GM21717 (cell line): ENCODE data around the gene RBCK1.
"Not testable (repeated sequence)": the region's sequence is repeated elsewhere in the genome, so short reads cannot be mapped to it uniquely, and the experiment has no call there.

Source experiments
- ATAC-seq: cut with Tn5 transposase; IDR thresholded peaks from one replicate; pipeline ENCODE4 v1.9.1; 2021; ENCODE audit warnings: mild to moderate bottlenecking, moderate library complexity; ENCODE audit not compliant: unreplicated experiment

The RBCK1 gene

GRCh38 chr20:375265-375889 lies 32.7 kb upstream of the RBCK1 start:
- no peak for ATAC-seq

- ATAC-seq = no peak
These were observed 32.0 kb upstream of the RBCK1 start for GRCh38 chr20:376089-376488.

DNA sequence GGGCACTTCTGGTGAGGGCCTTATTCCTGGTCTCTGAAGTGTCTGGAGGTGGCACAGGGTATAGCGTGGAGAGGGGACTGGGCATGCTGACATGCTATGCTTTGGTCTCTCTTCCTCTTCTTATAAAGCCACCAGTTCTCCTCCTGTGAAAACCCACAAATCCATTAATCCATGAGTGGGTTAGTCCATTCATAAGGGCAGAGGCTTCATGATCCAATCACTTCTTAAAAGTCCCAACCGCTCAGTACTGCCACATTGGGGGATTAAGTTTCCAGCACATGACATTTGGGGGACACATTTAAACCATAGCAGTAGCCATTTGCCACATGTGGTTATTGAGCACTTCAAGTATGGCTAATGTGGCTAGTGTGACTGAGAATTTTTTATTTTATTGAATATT lies 31.3 kb upstream of the RBCK1 start:
- no peak for ATAC-seq

GRCh38 chr20:377578-377977 lies 30.5 kb upstream of the RBCK1 start:
- not testable (repeated sequence) for ATAC-seq

GRCh38 chr20:378961-379336 lies 29.1 kb upstream of the RBCK1 start:
- ATAC-seq = no peak

GRCh38 chr20:380763-381580 lies 27.1 kb upstream of the RBCK1 start:
- ATAC-seq = peak; percentile 42

DNA sequence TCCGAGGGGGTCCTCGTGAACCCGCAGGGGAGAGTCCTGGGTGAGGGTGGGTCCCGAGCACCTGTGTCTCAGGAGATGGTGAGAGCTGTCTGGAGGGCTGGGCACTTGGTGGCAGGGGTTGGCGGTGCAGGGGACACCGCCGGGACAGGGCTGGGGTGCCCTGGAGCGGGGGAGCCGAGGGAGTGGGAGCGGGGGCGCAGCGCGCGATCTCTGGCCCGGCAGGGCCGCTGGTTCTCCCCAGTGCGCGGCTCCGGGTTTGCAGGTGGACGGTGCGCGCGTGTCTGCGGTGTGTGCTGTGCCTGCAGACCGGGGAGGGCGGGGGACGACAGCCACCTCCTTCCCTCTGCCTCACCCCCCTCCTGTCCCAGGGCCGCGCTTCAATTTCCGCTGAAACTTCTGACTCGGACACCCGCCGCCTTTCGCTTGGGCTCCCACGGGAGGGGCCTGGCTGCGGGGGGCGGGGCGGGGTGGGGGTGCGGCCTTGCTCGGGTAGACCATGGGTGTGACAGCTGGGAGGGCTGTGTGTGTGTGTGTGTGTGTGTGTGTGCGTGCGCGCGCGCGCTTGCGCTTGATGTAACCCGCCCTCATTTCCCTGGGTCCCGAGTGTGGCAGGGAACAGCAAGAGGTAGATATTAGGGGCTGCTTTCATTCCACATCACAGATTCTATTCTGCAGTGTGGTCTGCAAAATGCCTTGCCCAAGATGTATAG lies 26.4 kb upstream of the RBCK1 start:
- ATAC-seq = peak; percentile 53

GRCh38 chr20:382291-383115 lies 25.6 kb upstream of the RBCK1 start:
- peak; percentile 14 for ATAC-seq

DNA sequence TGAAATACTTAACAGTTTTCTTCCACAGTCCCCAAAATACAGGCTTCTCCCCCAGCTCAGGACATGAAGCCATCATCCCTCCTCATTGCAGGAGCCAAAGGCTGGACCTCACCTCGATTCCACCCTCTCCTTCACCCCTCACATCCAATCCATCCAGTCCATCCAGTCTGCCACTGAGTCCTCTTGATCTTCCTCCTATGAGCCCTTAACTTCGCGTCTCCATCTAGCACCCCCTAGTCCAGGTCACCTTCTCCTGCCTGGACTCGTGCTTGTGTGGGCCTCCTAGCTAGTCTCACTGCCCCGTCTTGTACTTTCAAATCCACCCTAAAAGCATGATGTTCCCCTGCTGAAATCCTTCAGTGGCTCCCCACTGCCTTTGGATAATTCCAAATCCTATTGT lies 24.2 kb upstream of the RBCK1 start:
- no peak for ATAC-seq

DNA sequence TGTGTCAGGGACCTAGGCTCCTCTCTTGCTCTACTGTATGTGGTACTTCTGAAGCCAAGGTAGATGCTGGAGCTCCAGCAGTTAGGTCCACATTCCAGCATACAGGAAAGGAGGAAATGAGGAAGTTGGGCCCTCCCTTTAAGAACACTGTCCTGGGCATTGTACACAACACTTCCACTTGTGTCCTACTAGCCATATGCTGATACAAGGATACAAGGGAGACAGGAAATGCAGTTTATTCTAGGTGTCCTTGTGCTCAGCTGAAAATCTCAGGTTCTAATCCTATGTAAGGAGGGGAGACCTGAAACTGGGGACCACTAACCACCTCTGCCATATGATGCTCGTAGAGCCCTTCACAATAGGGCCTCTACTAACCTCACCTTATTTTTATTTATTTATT lies 23.4 kb upstream of the RBCK1 start:
- ATAC-seq = no peak

DNA sequence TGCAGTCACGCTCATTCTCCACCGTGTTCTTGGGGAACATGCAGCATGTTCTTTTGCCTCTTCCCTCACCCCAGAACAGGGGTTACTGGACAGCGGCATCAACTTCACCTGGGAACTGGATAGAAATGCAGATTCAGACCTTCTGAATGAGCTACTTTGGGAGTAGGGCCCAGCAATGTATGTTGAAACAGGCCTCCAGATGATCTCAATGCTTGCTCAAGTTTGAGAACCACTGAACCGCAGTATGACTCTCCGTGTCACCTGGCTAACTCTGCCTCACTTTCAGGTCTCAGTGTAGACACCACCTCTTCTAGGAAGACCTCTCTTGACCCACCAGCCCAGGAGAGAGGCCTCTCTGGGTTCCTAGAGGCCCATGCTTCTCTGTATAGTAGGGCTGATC lies 22.7 kb upstream of the RBCK1 start:
- no peak for ATAC-seq

- ATAC-seq = not testable (repeated sequence)
These were observed 21.5 kb upstream of the RBCK1 start for GRCh38 chr20:386634-387033.

DNA sequence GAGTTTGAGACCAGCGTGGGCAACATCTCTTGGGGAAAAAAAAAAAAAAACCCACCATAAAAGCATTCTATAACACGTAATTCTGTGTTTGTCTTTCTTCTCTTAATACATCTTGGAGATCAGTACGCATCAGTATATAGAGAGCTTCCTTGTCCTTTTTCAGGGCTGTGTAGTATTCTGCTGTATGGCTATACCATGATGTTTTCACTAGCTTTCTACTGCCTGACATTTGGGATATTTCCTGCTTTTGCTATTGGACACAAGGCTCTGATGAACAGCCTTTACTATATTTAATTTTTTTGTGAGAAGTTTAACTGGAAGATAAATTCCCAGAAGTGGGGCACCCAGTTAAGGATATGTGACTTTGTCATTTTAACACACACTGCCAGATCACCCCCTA lies 20.6 kb upstream of the RBCK1 start:
- ATAC-seq = no peak

GRCh38 chr20:388034-388994 lies 19.8 kb upstream of the RBCK1 start:
- ATAC-seq = no peak

- ATAC-seq = no peak
These were observed 18.9 kb upstream of the RBCK1 start for GRCh38 chr20:389220-389619.

DNA sequence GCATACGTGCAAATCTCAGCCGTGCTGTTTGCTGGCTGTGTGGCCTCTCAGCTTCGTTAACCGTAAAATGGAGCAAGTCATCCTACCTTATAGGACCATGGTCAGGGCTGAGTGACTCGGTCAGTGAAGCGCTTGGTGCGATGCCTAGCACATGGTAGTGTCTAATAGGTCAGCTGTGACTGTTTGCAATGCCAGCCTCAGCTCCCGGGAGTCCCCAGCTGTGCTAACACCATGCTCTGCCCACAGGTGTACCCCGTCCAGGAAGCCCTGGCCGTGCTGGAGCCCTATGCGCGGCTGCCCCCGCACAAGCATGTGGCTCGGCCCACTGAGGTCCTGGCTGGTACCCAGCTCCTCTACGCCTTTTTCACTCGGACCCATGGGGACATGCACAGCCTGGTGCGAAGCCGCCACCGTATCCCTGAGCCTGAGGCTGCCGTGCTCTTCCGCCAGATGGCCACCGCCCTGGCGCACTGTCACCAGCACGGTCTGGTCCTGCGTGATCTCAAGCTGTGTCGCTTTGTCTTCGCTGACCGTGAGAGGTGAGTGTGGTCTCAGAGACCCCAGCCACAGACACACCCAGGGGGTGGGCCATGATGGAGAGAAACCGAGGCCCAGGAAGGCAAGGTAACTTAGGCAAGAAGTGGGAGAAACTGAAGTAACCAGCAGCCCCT lies 16.9 kb upstream of the RBCK1 start:
- ATAC-seq = no peak

DNA sequence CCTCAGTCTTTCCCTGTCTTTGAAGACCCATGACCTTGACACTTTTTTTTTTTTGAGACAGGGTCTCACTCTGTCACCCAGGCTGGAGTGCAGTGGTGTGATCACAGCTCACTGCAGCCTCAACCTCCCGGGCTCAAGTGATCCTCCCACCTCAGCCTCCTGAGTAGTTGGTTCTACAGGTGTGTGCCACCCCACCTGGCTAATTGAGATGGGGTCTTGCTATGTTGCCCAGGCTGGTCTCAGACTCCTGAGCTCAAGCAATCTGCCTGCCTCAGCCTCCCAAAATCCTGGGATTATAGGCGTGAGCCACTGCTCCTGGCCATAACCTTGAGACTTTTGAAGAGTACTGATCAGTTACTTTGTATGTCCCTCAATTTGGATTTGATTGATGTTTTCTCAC lies 14.8 kb upstream of the RBCK1 start:
- ATAC-seq = not testable (repeated sequence)

GRCh38 chr20:396252-396618 lies 11.9 kb upstream of the RBCK1 start:
- no peak for ATAC-seq

DNA sequence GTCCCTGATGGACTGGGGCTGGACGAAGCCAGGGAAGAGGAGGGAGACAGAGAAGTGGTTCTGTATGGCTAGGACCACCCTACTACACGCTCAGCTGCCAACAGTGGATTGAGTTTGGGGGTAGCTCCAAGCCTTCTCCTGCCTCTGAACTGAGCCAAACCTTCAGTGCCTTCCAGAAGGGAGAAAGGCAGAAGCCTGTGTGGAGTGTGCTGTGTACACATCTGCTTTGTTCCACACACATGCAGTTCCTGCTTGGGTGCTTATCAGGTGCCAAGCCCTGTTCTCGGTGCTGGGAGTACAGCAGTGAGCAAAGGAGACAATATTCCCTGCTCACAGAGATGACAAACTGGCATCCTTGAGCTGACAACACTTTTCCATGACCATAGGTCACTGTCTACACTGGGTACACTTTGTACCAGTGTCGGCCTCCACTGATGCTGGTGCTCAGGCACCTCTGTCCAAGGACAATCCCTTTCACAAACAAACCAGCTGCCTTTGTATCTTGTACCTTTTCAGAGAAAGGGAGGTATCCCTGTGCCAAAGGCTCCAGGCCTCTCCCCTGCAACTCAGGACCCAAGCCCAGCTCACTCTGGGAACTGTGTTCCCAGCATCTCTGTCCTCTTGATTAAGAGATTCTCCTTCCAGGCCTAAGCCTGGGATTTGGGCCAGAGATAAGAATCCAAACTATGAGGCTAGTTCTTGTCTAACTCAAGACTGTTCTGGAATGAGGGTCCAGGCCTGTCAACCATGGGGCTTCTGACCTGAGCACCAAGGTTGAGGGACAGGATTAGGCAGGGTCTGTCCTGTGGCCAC lies 11.3 kb upstream of the RBCK1 start:
- ATAC-seq = no peak
